HL-60 (cell line): ENCODE measurements around the gene REXO4.

ENCODE experiments used
- CTCF ChIP-seq: IDR thresholded peaks from one replicate; pipeline ENCODE4 v1.5.1; 2011; ENCODE audit warnings: low read length, control low read depth, inconsistent platforms; ENCODE audit not compliant: insufficient read depth
- GABPA ChIP-seq: IDR thresholded peaks from 2 replicates; pipeline ENCODE4 v1.6.1; 2012; ENCODE audit warnings: low read depth
- POLR2AphosphoS5 ChIP-seq: IDR thresholded peaks from 2 replicates; pipeline ENCODE4 v1.6.1; 2012; ENCODE audit warnings: low read depth
- SPI1 ChIP-seq: IDR thresholded peaks from 2 replicates; pipeline ENCODE4 v1.6.1; 2012; ENCODE audit warnings: low read depth, mild to moderate bottlenecking, borderline replicate concordance
- TF ChIP-seq, protein P1 (sequence below): IDR thresholded peaks from 2 replicates; pipeline ENCODE4 v1.6.1; 2012; ENCODE audit warnings: low read depth; ENCODE audit not compliant: insufficient replicate concordance

- TF ChIP-seq POLR2AphosphoS5, result no peak
- no peak for TF ChIP-seq CTCF
- TF ChIP-seq, protein P1, sequence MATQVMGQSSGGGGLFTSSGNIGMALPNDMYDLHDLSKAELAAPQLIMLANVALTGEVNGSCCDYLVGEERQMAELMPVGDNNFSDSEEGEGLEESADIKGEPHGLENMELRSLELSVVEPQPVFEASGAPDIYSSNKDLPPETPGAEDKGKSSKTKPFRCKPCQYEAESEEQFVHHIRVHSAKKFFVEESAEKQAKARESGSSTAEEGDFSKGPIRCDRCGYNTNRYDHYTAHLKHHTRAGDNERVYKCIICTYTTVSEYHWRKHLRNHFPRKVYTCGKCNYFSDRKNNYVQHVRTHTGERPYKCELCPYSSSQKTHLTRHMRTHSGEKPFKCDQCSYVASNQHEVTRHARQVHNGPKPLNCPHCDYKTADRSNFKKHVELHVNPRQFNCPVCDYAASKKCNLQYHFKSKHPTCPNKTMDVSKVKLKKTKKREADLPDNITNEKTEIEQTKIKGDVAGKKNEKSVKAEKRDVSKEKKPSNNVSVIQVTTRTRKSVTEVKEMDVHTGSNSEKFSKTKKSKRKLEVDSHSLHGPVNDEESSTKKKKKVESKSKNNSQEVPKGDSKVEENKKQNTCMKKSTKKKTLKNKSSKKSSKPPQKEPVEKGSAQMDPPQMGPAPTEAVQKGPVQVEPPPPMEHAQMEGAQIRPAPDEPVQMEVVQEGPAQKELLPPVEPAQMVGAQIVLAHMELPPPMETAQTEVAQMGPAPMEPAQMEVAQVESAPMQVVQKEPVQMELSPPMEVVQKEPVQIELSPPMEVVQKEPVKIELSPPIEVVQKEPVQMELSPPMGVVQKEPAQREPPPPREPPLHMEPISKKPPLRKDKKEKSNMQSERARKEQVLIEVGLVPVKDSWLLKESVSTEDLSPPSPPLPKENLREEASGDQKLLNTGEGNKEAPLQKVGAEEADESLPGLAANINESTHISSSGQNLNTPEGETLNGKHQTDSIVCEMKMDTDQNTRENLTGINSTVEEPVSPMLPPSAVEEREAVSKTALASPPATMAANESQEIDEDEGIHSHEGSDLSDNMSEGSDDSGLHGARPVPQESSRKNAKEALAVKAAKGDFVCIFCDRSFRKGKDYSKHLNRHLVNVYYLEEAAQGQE, result no peak
- no peak for TF ChIP-seq GABPA
- no peak for TF ChIP-seq SPI1
These were observed 42.8 kb upstream of the REXO4 start for GRCh38 chr9:133460405-133461175.
